GM23248 (cell line): ENCODE data around the gene AKAP6.

Source experiments
- EZH2 ChIP-seq: fragments of 200-600 bp; sonication (generic); IDR thresholded peaks from 2 replicates; pipeline ENCODE4 v1.6.1; 2018; ENCODE audit warnings: antibody characterized with exemption, mild to moderate bottlenecking; ENCODE audit not compliant: insufficient read depth, poor library complexity, severe bottlenecking
- EZH2phosphoT487 ChIP-seq: fragments of 200-600 bp; sonication (generic); IDR thresholded peaks from 2 replicates; pipeline ENCODE4 v1.6.1; 2018; ENCODE audit warnings: antibody characterized with exemption, moderate library complexity, mild to moderate bottlenecking, low read depth; ENCODE audit not compliant: insufficient read depth

DNA sequence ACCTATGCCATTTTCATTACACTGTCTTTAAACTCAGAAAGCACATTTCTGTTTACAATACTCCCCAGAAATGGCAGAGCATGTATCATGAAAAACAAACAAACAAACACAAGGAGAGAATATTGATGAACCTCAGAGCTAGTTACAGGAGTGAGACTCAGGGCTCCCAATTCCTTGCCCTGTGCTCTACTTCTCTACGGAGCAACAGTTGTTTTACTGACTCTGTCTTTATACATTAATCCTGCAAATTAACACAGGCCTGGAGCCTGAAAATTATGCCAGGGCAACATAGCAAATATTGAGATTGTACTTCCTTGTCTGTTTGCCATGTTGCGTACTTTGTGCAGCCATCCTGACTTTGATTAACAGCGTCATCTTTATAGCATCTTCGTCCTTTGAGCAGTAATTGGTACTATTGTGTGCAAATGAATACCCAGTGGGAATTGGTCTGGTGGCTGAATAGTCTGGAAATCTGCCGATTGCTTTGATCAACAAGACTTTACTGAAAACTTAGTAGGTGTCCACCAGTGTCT is 15.2 kb upstream of the AKAP6 start:
- TF ChIP-seq EZH2, result no peak
- no peak for TF ChIP-seq EZH2phosphoT487
